ENCODE results near the gene FBN2.

The FBN2 gene

DNA sequence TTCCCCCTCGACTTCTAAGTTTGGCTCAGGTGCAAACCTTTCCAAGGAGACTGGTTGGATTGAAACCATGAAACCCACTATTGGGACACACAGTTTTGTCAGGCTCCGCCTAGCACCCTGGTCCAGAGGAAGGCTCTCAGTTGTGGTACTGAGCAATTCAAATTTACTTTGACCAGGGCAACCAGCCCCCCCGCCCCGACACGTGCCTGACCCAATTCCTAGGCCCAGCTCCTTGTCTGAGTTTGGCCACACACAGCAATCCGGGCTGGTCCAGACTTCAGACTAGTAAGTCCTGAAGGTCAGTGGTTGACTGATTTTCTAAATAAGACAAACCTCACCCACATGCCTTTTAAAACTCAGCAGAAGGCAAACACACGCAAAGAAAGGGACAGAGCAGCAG lies 321.8 kb downstream of the FBN2 start:
- H3K4me3 ChIP-seq (replicated peaks in 1 of 2; ENCODE audit: low read depth in 2 of 2, low read length in 2 of 2), result no peak overlapping the region
- DNase-seq (ENCODE audit: low read depth in 2 of 2), result no peak
- TF ChIP-seq, protein P1, sequence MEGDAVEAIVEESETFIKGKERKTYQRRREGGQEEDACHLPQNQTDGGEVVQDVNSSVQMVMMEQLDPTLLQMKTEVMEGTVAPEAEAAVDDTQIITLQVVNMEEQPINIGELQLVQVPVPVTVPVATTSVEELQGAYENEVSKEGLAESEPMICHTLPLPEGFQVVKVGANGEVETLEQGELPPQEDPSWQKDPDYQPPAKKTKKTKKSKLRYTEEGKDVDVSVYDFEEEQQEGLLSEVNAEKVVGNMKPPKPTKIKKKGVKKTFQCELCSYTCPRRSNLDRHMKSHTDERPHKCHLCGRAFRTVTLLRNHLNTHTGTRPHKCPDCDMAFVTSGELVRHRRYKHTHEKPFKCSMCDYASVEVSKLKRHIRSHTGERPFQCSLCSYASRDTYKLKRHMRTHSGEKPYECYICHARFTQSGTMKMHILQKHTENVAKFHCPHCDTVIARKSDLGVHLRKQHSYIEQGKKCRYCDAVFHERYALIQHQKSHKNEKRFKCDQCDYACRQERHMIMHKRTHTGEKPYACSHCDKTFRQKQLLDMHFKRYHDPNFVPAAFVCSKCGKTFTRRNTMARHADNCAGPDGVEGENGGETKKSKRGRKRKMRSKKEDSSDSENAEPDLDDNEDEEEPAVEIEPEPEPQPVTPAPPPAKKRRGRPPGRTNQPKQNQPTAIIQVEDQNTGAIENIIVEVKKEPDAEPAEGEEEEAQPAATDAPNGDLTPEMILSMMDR (IDR thresholded peaks at IDR 0.05; ENCODE audit: low read depth, low read length), result no peak

DNA sequence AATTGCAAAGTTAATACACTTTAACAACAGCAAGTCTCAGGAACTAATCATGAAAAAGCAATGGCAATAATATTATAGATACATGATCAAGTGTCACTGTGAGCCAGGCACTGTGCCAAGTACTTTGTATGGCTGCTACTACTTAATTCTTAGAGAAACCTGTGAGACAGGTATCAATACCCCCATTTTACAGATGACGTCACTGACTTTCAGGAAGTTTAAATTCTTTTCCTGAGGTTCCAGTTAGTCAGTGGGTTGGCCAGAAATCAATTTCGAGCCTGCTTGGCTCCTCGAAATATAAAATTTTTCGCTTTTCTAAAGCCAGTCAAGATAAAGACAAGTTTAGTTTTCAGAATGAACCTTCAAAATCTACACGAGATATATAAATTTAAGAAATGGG lies 324.2 kb downstream of the FBN2 start:
- TF ChIP-seq, protein P1 (IDR thresholded peaks at IDR 0.05; ENCODE audit: low read depth, low read length), result no peak

DNA sequence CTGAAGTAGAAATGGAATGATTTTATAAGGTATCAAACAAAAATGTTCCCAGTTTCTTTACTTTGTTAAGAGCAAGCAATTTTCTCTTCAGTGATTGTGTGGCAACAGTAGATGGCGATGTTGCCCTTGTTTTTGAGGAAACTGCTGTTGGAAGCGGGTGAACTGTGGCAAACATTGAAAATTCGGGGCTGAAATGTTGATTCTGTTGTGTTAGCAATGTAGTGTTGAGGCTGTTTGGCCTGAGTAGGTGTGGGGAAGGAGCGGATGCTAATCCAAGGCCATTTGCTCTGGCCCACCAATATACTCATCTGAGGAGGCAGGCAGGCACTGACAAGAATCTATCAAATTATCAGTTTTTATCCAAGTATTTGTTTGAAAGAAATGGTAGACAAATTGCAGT lies 324.7 kb downstream of the FBN2 start:
- H3K4me3 ChIP-seq (replicated peaks in 1 of 2; ENCODE audit: low read depth in 2 of 2, low read length in 2 of 2), result no peak overlapping the region
- TF ChIP-seq, protein P1 (IDR thresholded peaks at IDR 0.05; ENCODE audit: low read depth, low read length), result peak; percentile 73
- peak; percentile 84 to 87 for DNase-seq (ENCODE audit: low read depth in 2 of 2)

More for the DNA sequence above, 324.2 kb downstream of the FBN2 start:
- no peak overlapping the region for H3K4me3 ChIP-seq (replicated peaks in 1 of 2; ENCODE audit: low read depth in 2 of 2, low read length in 2 of 2)
- no peak for DNase-seq (ENCODE audit: low read depth in 2 of 2)

DNA sequence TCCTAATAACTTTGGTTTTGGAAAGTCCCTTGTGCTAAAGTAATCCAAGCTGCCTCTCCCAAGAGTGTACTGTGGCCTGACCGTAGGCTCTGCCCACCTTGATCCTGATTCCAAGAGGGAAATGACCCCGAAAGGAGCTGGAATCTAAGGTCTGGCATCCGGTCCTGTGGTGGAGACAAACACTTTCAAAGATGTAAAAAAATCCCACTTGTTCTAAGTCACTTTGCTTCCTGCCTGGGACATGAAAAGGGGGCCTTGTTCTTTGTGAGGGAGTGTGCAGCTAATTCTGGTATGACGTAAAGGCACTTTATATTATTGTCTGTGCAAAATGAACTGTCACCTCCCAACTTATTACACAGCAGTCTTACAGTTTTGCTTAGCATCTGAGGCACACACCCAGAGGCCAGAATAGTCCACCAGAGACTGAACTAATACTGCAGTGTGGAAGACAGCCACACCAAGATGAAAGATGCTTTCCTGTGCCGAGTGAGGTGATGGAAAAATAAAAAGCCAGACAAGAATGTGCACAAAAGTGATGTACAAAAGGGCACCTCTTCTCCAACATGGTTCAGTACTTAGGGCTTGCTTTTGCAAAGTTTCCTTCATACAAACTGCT lies 325.7 kb downstream of the FBN2 start:
- TF ChIP-seq, protein P1 (IDR thresholded peaks at IDR 0.05; ENCODE audit: low read depth, low read length), result no peak
- no peak for DNase-seq (ENCODE audit: low read depth in 2 of 2)
- no peak overlapping the region for H3K4me3 ChIP-seq (replicated peaks in 1 of 2; ENCODE audit: low read depth in 2 of 2, low read length in 2 of 2)

DNA sequence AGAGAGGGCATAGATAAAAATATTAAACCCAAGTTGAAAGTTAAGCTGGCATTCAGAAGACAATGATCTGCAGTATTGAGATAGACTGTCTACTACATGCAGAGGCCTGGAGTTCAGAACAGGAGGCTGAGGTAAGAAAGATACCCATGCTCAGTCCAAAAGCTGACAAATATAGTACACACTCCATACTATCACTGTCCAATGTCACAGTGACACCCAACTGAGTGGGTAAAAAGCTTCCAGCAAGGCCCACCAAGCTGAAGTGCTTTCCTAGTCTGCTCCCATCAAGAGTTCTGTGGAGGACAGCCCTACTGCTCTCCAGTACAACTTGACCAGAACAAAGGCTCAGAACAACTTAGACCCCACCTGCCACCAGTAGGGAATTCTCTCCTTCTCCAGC lies 329.6 kb downstream of the FBN2 start:
- TF ChIP-seq, protein P1 (IDR thresholded peaks at IDR 0.05; ENCODE audit: low read depth, low read length), result no peak
- no peak for DNase-seq (ENCODE audit: low read depth in 2 of 2)
- no peak overlapping the region for H3K4me3 ChIP-seq (replicated peaks in 1 of 2; ENCODE audit: low read depth in 2 of 2, low read length in 2 of 2)
